NOMO-1 (cell line): Measurements from ENCODE around the gene BANK1.
A peak's percentile ranks its signal among the peaks of the same experiment; 100 is the strongest.

Experiments used
- DNase-seq, 2 experiments: peaks; one replicate each; lab custom pipeline; 2025; ENCODE audit not compliant: unreplicated experiment in 2 of 2; lab: John Stamatoyannopoulos, UW

Gene BANK1

DNA sequence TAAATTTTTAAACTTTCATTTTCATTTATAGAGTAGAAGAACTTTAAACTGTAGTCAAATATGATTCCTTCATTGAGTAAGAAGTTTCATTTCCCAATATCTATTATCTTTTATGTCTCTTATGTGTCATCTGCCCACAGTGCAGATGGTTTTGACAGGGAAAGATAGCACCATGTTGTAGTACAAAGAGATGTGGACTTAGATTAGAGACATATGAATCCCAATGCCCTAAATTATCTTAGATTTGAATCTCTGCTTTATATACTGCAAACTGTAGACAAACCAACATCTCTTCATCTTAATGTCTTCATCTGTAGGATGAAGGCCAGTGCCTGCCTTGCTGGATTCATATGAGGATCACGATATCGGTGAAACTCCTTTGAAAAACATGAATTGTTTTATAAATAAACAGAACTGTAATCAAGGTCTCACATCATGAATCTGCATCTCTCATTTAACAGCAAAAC, 217.5 kb downstream of the BANK1 start:
- DNase-seq, result peak; percentile 50 to 93

DNA sequence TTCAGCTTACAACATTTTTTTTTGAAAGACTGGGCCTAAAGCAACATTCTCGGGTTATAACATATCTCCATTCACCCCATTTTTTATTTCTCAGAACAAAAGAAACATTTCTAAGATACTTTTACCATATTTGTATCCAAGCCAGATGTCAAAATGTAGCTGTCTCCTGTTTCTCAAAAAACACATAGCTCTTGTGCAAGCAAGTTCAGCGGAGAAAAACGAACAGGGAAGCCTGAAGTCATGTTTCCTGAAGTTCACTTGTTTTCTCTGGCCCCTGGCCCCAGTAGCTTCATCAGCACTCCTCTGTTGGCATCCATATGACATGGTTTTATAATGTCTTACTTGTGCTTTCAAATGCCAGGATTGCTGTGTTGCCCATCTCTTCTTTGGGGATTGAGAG, 218.2 kb downstream of the BANK1 start:
- DNase-seq, result peak; percentile 11 to 25

DNA sequence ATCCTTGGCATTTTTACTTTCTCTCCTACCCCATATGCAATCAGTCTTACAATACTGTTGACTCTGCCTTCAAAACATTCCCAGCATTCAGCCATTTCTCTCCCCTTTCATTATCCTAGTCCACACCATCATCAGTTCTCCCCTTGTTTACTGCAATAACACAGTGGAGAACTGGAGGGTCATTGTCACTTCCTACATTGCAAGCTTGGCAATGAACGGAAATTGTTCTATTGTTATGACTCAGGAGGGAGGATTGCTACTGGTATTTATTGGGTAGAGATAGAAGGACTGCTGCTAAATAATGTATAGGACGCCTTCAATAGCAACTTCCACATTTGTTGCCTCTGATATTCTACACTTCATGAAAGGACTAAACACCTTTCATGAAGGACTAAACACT, 231.8 kb downstream of the BANK1 start:
- no peak for DNase-seq

DNA sequence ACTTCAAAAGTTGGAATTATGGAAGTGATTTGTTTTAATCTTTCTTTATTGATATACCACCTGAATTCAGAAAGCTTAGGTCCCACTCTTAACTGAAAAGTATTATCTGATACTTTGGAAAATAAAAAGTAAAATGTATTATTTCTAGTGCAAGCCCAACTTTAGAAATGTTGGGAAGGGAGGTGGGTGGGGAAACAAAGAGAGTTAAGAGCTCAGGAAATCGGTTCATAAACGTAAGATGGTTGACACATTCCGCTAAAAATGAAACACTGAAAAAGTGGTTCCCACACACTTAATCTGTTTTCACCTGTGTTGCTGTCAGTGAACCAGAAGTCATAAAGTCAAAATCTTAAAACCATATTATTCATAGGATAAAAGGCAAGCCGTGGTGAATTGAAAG, 237.4 kb downstream of the BANK1 start:
- DNase-seq, result no peak

DNA sequence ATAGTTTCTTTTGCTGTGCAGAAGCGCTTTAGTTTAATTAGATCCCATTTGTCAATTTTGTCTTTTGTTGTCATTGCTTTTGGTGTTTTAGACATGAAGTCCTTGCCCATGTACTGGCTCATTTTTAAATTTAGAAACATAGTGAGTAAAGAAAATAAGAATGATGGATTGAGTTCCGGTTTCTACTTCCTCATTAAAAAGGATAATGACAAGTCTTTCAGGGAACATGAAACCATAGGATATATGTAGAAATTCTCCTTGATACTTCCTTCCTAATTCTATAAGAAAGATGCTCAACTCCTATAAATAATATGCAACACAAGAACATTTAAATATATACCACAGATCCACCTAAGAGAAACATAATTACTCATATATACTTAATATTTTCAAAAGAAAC, 240.9 kb downstream of the BANK1 start:
- peak in 1 of 2 experiments; percentile 79 for DNase-seq

DNA sequence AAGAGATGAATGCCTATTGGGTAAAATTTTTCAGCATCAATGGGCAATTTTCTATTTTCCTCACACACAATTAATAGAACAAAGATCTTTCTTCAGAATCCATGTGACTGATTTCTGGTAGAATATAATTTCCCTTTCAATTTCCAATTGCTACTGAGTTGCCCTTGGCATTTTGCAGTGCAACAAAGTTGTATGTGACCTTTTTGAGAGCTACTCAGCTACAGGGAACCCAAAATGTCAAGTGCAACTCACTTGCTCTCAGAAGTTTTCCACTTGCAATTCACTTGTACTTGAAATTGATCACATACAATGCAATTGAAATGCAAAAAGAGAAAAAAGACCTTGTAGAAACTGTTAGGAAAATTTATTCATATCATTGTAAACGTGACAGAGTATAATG, 245.5 kb downstream of the BANK1 start:
- no peak for DNase-seq

DNA sequence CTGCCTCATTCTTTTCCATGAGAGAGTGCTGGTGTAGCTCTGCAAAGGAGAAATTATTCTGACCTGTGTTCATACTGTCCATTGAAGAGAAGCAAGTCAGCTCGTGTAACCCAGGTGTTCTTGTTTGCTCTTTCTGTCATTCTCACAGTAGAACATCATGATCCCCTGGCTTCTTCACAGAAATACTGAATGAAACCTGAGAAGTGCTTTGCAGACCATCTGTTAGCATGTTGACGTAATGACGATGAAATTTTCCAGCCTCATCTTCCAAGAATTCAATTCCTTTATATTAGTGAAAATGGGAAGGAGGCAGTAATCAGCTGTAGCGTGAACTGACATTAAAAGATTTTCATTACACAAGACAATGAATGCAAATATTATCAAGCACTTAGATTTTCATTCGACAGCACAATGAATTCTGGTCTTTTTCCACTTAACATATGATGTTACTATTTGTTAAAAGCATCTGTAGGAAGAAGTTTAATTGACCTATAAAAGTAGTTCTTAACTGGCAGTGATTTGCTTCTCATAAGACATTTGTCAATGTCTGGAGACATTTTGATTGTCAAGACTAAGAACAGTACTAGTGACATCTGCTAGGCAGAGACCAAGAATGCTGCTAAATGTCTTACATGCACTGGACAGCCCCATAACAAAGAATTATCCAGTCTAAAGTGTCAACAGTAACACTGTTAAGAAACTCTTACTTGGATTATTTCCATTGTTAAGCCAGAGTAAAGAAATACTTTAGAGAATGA, 246.3 kb downstream of the BANK1 start:
- DNase-seq, result no peak

DNA sequence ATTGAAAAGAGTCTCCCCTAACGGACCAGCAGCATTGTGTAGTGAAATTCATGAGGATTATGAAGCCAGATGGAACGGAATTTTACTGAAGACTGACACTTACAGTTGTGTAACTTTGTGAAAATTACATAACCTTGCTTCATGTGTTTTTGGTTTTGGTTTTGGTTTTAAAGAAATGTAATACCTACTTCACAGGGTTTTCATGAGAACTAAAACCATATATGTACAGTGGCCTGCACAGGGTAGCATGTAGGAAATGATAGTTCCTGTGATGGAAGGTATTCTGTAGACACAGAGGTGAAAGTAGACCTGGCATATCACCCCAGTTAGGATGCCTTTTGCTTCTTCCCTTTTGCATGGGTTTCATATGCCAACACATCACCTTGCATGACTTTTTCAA, 247.0 kb downstream of the BANK1 start:
- peak in 1 of 2 experiments; percentile 54 for DNase-seq

DNA sequence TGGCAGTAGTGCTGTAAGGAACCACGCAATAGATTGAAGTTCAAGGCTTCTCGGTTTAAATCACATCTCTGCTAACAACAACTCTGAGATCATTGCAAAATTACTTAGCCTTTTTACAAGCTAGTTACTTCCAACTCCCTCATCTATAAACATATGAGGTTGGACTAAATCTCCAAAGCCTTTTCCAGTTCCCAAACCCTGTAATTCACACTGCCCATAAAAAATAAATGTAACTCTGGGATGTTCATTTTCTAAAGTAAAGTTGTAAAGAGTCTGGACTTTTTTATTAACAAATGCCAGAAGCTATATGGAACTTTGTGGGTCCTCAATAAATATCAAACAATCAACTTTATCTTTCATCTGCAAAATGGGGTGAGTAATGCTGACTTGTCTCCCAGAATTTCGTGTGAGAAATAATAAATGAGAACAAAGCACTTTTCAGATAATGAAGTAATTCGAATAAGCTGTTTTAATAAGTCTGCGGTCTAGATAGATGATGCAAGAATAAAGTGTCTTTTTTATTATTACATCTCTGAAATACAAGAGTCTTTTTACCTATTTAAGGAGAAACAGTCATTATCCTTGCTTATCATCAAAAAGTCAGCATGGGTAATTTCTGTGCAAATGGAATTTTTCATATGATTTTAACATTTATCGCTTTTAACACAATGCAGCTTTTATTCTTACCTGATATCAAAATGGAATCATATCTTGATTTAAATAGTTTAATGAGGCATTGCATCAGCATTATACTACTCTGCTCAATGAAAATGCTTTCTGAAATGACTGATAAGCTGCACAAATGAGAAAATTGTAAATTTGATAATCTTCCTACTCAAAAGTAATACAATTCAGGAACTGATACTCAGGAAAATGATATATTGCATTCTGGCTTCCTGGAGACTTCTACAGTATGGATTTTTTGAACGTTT, 252.6 kb downstream of the BANK1 start:
- peak in 1 of 2 experiments; percentile 35 for DNase-seq

DNA sequence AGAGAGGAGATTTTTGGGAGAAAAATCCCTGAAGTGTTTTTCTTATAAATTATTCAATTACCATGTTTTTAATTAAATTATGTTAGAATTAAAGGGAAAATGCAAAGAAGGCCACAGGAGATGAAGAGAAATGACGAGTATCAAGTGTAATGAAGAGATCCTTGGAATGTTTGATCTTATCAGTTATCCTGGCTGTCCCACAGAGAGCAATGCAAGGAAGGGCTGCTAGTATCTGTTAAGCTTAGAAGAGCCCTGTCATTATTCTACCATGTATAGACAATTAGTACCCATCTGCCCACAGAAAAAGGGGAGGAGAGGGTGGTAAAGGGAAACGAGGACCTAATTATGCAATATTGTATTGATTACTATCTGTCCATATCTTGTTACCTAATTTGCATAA, 257.1 kb downstream of the BANK1 start:
- DNase-seq, result no peak

DNA sequence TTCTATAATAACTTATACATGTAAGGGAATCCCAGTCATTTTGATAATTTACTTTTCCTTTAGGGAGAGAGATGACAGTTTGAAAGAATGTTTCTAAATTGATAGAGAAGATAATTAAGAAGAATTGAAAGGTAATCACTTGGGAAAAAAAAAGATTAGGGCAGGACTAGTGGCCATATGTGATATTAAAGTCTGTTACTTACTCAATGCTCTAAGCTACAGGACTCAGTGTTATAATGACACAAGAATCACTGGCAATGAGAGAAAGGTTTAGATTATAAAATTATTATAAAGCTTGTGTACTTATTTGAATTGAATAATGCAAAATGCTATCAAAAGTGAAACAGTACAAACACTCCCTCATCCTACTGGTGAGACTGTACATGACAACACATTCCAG, 265.3 kb downstream of the BANK1 start:
- DNase-seq, result no peak

DNA sequence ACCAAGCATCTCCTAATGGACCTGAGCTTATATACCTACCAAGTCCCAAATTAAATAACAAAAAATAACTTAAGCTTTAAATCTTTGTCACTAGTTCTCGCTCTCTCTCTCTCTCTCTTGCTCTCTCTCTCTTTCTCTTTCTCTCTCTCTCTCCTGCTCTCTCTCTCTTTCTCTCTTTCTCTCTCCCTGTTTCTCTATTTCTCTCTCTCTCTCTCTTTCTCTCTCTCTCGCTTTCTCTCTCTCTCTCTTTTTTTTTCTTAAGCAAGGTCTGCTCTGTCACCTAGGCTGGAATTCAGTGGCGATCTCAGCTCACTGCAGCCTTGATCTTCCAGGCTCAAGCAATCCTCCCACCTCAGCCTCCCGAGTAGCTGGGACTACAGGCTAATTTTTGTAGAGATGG, 266.6 kb downstream of the BANK1 start:
- no peak for DNase-seq

DNA sequence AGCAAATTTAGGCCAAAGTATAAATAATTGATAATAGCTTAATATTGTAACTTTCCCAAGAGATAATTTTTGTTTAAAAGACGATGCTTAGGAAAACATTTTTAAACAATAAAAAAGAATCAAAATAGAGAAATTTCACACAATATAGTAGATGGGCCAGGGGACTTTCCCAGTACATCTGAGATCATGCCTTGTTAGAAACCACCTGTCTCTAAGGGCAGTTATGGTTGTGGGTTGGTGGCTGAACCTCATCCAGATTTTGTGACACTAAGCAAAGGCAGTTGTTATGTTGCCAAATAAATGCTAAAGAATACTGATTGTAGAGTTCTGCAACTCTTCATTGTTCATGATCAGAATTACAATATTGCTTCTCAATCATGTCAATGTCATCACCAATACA, 270.6 kb downstream of the BANK1 start:
- DNase-seq, result no peak

DNA sequence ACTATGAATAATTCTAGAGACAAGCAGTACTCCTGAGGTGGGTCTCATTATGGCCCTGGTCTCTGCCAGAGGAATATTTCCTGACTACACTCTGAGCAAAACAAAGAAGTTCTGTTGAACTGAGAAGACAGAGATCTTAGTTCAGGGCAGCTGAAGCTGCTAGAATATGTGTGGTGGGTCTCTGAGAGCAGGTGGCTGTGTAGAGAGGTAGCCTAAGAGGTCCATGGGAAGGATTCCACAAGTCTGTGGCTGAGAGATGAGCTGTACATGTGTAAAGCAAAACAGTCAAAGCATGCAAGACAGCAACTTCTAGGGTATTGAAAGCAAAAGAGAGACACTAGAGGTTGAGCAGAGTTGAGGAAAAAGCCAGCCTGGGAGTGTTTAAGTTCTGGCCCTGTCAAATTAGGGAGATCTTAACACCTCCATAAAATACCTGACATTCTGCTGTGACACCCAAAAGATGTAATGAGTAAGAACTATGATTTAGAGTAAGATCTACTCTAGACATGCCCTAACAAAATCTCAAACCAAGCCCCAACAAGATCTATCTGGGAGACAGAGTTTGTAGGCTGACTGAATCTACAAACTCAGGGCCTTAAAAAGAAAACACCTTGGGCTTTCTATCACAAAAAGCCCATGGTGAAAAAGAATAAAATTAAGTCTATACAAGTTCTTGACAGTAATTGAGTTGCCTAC, 274.4 kb downstream of the BANK1 start:
- DNase-seq, result no peak

DNA sequence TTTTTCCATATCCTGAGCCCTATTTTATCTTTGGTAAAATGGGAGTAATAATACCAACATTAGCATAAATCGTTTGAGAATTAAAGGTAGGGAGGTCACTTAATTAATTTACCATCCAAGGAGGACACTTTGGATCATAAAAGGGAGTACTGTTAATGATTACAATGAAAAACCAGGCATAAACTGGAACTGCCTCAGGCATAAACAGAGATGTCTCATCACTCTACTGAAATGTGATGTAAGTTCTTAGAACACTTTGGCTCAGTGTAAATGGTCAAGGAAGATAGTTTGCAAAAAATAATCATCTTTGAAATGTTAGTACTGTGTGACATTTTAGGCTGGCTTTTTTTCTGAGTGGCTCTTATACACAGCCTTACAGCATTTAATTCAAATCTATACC, 286.1 kb downstream of the BANK1 start:
- no peak for DNase-seq

DNA sequence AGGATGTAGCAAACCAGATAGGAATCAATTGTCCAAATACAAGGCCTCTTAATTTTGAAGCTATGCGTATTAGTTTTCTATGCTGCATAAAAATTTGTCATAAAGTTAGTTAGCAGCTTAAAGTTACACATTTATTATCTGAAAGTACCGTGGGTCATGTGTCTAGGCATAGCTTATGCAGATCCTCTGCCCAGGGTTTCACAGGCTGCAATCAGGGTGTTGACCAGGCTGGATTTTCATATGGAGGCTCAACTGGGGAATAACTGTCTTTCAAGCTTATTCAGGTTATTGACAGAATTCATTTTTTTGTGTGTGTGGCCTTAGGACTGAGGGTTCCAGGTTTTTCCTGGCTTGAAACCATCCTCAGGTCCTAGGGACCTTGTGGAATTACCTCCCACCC, 289.7 kb downstream of the BANK1 start:
- DNase-seq, result no peak

DNA sequence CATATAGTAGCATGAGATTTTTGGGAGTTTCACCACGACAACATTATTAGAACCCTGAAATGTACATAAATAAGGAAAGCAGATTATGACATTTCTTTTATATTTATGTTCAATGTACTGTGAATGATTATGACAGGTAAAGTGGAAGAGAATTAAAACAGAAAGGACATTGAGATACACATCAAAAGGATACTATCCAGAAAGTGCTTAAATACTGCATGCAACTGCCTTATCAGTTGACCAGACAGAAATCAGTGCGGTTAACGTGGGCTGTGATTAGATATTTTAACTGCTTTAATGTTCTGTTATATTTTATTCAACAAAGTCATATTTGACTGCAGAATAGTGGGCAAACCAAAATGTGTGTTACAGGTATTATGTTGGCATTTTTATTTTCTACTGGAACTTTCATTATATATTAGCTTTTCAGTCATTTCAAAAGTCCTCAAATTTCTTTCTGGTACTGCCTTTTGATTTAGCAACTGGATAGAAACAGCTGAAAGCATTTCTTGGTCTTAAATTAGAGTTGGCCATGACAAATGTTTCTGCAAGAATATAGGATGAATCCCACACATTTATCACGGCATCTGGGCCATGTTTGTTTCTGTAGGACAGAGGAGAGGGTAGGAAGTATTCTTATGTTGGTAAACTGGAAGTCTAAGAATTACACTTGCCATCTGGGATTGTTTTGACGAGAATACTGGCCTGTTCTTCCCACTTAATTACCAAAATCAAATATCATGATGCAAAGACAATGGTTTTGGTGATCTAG, 299.5 kb downstream of the BANK1 start:
- no peak for DNase-seq

DNA sequence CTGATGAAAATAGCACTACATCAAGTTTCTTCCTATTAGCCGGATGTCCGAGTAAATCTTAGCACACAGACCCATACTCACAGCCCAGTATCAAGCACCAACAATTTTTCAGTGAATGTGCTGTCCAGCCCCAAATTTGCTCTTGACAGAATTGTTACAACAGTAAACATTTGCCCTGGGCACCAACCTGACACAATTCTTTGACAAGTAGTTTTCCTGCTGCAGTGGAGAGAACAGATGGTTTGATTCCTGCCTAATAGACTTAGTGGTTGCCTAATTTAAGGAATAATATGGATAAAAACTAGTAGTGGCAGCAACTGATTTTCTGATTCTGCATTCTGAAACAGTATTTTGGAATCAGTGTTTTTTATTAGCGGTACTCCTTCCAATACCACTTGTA, 301.1 kb downstream of the BANK1 start:
- no peak for DNase-seq

DNA sequence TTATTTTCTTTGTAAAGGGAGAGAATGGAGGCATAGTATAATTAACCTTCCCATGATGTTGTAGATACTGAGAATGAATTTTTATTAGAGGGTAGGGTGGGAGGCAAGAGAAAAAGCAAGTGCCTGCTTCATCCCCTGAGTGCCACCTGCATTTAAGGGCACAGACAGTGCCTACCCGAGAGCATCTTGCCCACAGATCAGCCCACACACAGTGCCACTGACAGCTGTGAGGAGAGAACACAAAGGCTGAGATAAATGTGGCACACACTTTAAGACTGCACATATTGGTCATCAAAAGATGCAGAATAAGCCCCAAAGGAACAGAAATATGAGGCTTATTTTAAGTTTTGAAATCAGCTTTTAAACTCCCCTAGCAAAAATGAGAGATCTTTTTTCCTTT, 304.0 kb downstream of the BANK1 start:
- no peak for DNase-seq

DNA sequence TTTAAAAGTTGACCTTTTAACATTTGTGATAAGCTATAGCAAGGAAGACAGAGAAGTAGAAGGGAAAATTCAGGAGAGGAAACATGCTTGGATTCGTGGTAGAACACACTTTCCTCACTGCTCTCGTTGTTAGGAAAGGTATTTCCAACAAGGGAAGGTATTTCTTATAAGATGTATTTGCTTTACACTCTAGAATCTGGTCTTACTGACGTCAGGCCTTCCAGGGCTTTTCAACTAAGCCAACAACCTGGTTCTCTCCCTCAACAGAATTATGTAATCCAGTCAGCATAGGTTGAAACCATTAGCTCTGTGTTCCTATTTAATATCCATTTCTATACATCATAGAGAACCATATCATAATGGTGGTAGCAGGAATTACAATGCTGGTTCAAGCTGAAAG, 312.8 kb downstream of the BANK1 start:
- DNase-seq, result no peak

DNA sequence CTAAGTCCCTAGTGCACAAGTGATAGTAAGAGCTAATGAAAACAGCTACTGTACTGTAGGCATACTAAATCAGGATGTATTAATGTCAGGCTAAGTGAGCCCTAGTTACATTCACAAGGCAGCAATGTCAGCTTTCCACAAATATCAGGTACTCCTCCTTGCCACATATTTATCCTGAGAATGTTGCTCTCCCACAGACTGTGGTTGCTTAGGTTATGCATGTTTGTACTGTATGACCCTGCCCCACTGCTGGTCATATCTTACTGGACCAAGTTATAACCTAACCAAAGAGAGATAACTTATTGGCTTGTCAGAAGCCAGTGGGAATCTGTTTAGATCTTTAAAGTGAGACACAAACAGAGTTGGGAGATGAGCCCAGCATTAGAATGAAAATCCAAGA, 313.7 kb downstream of the BANK1 start:
- no peak for DNase-seq
